Lower lobe of right lung (tissue), 2 donors: ENCODE measurements around the gene ST8SIA2. TPM values are rescaled to one million over a fixed set of nuclear protein-coding genes. Genes with fewer than 3 reads are reported as not detected.

Experiments used
- ATAC-seq, 2 donors: fragments of 200-7000 bp; cut with Tn5 transposase; one replicate each; pipeline ENCODE4 v1.9.1; 2020 to 2022; ENCODE audit warnings: mild to moderate bottlenecking in 2 of 2, moderate library complexity in 2 of 2
- DNase-seq: peaks from one replicate; pipeline ENCODE4 v3.0.0-alpha.2; 2020
- H3K27ac ChIP-seq: fragments of 200-600 bp; one replicate; pipeline ENCODE4 v1.8.0; 2022
- H3K27me3 ChIP-seq: fragments of 200-600 bp; one replicate; pipeline ENCODE4 v1.8.0; 2022; ENCODE audit warnings: low read depth
- H3K36me3 ChIP-seq: fragments of 200-600 bp; one replicate; pipeline ENCODE4 v1.8.0; 2022; ENCODE audit warnings: mild to moderate bottlenecking
- H3K4me1 ChIP-seq: fragments of 200-600 bp; one replicate; pipeline ENCODE4 v1.8.0; 2022
- H3K4me3 ChIP-seq: fragments of 200-600 bp; one replicate; pipeline ENCODE4 v1.8.0; 2022; ENCODE audit warnings: mild to moderate bottlenecking
- H3K9me3 ChIP-seq: fragments of 200-600 bp; one replicate; pipeline ENCODE4 v1.8.0; 2022
- CTCF ChIP-seq: fragments of 200-600 bp; IDR thresholded peaks from one replicate; pipeline ENCODE4 v1.8.0; 2022; ENCODE audit warnings: antibody characterized with exemption, mild to moderate bottlenecking
- intact Hi-C: fragments of 100-400 bp; cut with DNase I; formaldehyde crosslinking; loops from one replicate; pipeline ENCODE4 v1.11.0; 2022
- total RNA-seq: library from RNA; stranded (reverse); fragmentation: NEBNext Ultra II Directional; extraction: Animal tissue kit (Norgen Biotek cat#: 25700); gene quantifications from one replicate; pipeline ENCODE4 v1.2.1, GENCODE V29; 2021
- donor health status: DM: no; HTN: yes; CAD: no; lungs with severe emphysema.

The ST8SIA2 gene
- total RNA-seq, 1 donor from 2014 or later: not detected

DNA sequence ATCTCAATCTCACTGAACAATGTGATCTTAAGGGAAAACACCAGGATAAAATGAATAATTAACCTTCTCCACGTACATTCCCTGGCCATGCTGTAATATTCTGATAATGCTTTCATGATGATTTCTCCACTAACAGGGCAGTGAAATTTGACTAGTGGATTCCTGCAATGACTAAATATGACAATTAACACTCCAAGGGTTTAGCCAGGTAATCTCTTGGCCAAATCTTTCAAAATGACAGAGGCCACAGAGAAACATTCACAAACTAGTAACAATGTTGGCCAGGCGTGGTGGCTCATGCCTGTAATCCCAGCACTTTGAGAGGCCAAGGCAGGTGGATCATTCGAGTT, 31.7 kb upstream of the ST8SIA2 start:
- Histone ChIP-seq H3K36me3 (no peaks in the 10 kb centered on the region), H3K4me1 (no peaks in the 10 kb centered on the region), H3K27me3 (no peaks in the 10 kb centered on the region), H3K9me3 (no peaks in the 10 kb centered on the region), H3K4me3 (no peak overlapping the region), H3K27ac (no peak overlapping the region)
- ATAC-seq (no peak), DNase-seq (no peak)
- intact Hi-C loops: no loop called here
- no peak for TF ChIP-seq CTCF

- Histone ChIP-seq H3K4me3 (no peak overlapping the region), H3K27me3 (no peaks in the 10 kb centered on the region), H3K4me1 (no peaks in the 10 kb centered on the region), H3K9me3 (no peaks in the 10 kb centered on the region), H3K27ac (no peak overlapping the region), H3K36me3 (no peaks in the 10 kb centered on the region)
- ATAC-seq: peak in 1 of 2 donors; percentile 39
- intact Hi-C loops: no loop called here
- no peak for TF ChIP-seq CTCF
- DNase-seq: no peak
Observed at GRCh38 chr15:92365084-92365483, 28.6 kb upstream of the ST8SIA2 start.

- Histone ChIP-seq H3K4me3 (no peak overlapping the region), H3K36me3 (no peaks in the 10 kb centered on the region), H3K9me3 (no peaks in the 10 kb centered on the region), H3K27ac (no peak overlapping the region), H3K27me3 (no peaks in the 10 kb centered on the region), H3K4me1 (no peaks in the 10 kb centered on the region)
- TF ChIP-seq CTCF: no peak
- no peak for ATAC-seq
- DNase-seq: no peak
- intact Hi-C loops: no loop called here
Observed at GRCh38 chr15:92365906-92366305, 27.8 kb upstream of the ST8SIA2 start.

- TF ChIP-seq CTCF: no peak
Observed at GRCh38 chr15:92366381-92366780, 27.3 kb upstream of the ST8SIA2 start.

DNA sequence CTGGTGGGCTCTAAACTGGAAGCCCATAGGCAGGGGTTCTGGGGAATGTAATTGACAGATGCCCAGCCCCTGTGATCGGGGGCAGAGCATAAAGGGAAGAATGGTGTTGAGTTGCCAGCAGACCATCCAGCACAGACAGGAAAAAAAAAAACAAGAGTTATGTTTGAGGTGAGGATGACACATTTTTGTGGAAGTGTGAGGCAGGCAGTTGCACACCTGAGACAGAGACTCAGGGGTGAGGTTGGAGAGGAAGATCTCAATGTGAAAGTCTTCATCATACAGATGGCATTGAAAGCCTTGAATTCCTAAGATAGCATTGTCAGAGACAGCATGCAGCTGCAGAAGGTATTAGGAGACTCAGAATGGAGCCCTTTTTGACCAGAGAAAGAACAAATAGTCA, 18.6 kb upstream of the ST8SIA2 start:
- no peak for DNase-seq

More at GRCh38 chr15:92366381-92366780, 27.3 kb upstream of the ST8SIA2 start:
- ATAC-seq (no peak), DNase-seq (no peak)
- no peaks in the 10 kb centered on the region for H3K36me3 ChIP-seq
- no peaks in the 10 kb centered on the region for H3K9me3 ChIP-seq
- no peak overlapping the region for H3K27ac ChIP-seq
- no peak overlapping the region for H3K4me3 ChIP-seq
- intact Hi-C loops: no loop called here
- no peaks in the 10 kb centered on the region for H3K27me3 ChIP-seq
- no peaks in the 10 kb centered on the region for H3K4me1 ChIP-seq

More for the DNA sequence above, 18.6 kb upstream of the ST8SIA2 start:
- peaks cover 3% of the 10 kb centered on the region for H3K9me3 ChIP-seq
- no peak for TF ChIP-seq CTCF
- ATAC-seq: no peak
- H3K4me1 ChIP-seq: no peaks in the 10 kb centered on the region
- no peaks in the 10 kb centered on the region for H3K27me3 ChIP-seq
- H3K36me3 ChIP-seq: no peaks in the 10 kb centered on the region
- H3K4me3 ChIP-seq: no peak overlapping the region
- intact Hi-C loops: no loop called here
- no peak overlapping the region for H3K27ac ChIP-seq
